B cell (primary cell): Measurements from ENCODE around the gene RAPGEF5. TPM values are rescaled to one million over a fixed set of nuclear protein-coding genes. Genes with fewer than 3 reads are reported as not detected.

Source experiments
- ATAC-seq: fragments of 200-7000 bp; cut with Tn5 transposase; one replicate; pipeline ENCODE4 v1.10.0; 2021; ENCODE audit warnings: low read depth, mild to moderate bottlenecking, moderate number of reproducible peaks, moderate library complexity
- CTCF ChIA-PET: fragments of 350-600 bp; sonication (Branson Sonifier 250); formaldehyde crosslinking; loops from one replicate; lab custom pipeline; 2021; ENCODE audit warnings: antibody characterized with exemption, inconsistent platforms; lab: Charles Lee
- POLR2A ChIA-PET: fragments of 350-600 bp; sonication (Branson Sonifier 250); formaldehyde crosslinking; loops from one replicate; lab custom pipeline; 2021; ENCODE audit warnings: antibody characterized with exemption; lab: Charles Lee
- DNase-seq: peaks from one replicate; pipeline ENCODE4 v3.0.0; 2013
- H2AFZ ChIP-seq: 2 replicates; pipeline ENCODE4 v1.6.1; 2012; ENCODE audit warnings: mild to moderate bottlenecking, low read depth, low read length; ENCODE audit not compliant: insufficient read depth, poor library complexity, severe bottlenecking
- H3K27ac ChIP-seq, 2 donors: 1 replicate in 1 of 2; 2 replicates in 1 of 2; pipeline ENCODE4 v1.5.1; 2012 to 2013; ENCODE audit warnings: low read length in 2 of 2, mild to moderate bottlenecking in 2 of 2, moderate library complexity in 1 of 2
- H3K27me3 ChIP-seq, 4 experiments: fragments of 200-600 bp in 1 of 4; sonication (generic) in 1 of 4; replicated peaks in 1 of 4; 1 replicate in 2 of 4; 2 replicates in 2 of 4; pipeline versions ENCODE4 v1.6.1 to v1.7.0; 2013 to 2016; ENCODE audit warnings: low read length in 3 of 4, mild to moderate bottlenecking in 2 of 4, mixed read lengths in 1 of 4, moderate library complexity in 1 of 4; ENCODE audit not compliant: insufficient read depth in 4 of 4, control insufficient read depth in 3 of 4; ENCODE audit errors: control extremely low read depth in 1 of 4
- H3K36me3 ChIP-seq, 2 experiments: replicated peaks in 1 of 2; 1 replicate in 1 of 2; 2 replicates in 1 of 2; pipeline versions ENCODE4 v1.6.1 to v1.7.1; 2013; ENCODE audit warnings: low read length in 1 of 2; ENCODE audit not compliant: insufficient read depth in 2 of 2, control insufficient read depth in 1 of 2; ENCODE audit errors: control extremely low read depth in 1 of 2, extremely low read depth in 1 of 2
- H3K4me1 ChIP-seq, 2 donors: fragments of 200-600 bp in 1 of 2; sonication (generic) in 1 of 2; 1 replicate in 1 of 2; 2 replicates in 1 of 2; pipeline versions ENCODE4 v1.5.1 to v1.6.1; 2013 to 2017; ENCODE audit warnings: low read length in 2 of 2; ENCODE audit not compliant: control insufficient read depth in 2 of 2, insufficient read depth in 2 of 2
- H3K4me2 ChIP-seq: replicated peaks from 2 replicates; pipeline ENCODE3; 2012; ENCODE audit warnings: mild to moderate bottlenecking, low read depth, low read length; ENCODE audit not compliant: poor library complexity, severe bottlenecking
- H3K4me3 ChIP-seq, 5 experiments: fragments of 200-600 bp in 1 of 5; sonication (generic) in 1 of 5; 1 replicate in 3 of 5; 2 replicates in 2 of 5; pipeline versions ENCODE4 v1.5.1 to v1.7.0; 2011 to 2016; ENCODE audit warnings: low read length in 4 of 5, mild to moderate bottlenecking in 4 of 5, low read depth in 2 of 5, control low read depth in 1 of 5, moderate library complexity in 1 of 5; ENCODE audit not compliant: insufficient read depth in 1 of 5; ENCODE audit errors: control extremely low read depth in 1 of 5, extremely low read depth in 1 of 5
- H3K79me2 ChIP-seq: fragments of 200-600 bp; sonication (generic); one replicate; pipeline ENCODE4 v1.6.0; 2016; ENCODE audit warnings: low read length; ENCODE audit not compliant: control insufficient read depth, insufficient read depth
- H3K9ac ChIP-seq: fragments of 200-600 bp; sonication (generic); 2 replicates; pipeline ENCODE4 v1.6.1; 2017; ENCODE audit warnings: mild to moderate bottlenecking, low read length, moderate library complexity
- H3K9me3 ChIP-seq, 3 donors: one replicate each; pipeline versions ENCODE4 v1.6.1 to v1.7.1; 2013; ENCODE audit warnings: low read length in 2 of 3; ENCODE audit not compliant: control insufficient read depth in 2 of 3, insufficient read depth in 1 of 3; ENCODE audit errors: control extremely low read depth in 1 of 3
- H4K20me1 ChIP-seq: 2 replicates; pipeline ENCODE4 v1.6.0; 2012; ENCODE audit warnings: mild to moderate bottlenecking, low read length; ENCODE audit not compliant: insufficient read depth, control insufficient read depth, poor library complexity, severe bottlenecking
- H3K27ac Mint-ChIP-seq: one replicate; pipeline ENCODE4 v1.8.0; 2021; ENCODE audit warnings: mixed read lengths
- H3K27me3 Mint-ChIP-seq: one replicate; pipeline ENCODE4 v1.8.0; 2021; ENCODE audit warnings: mixed read lengths
- H3K4me1 Mint-ChIP-seq: one replicate; pipeline ENCODE4 v1.8.0; 2021; ENCODE audit warnings: mixed read lengths
- H3K4me3 Mint-ChIP-seq: one replicate; pipeline ENCODE4 v1.8.0; 2021; ENCODE audit warnings: mixed read lengths
- H3K9me3 Mint-ChIP-seq: one replicate; pipeline ENCODE4 v1.8.0; 2022; ENCODE audit warnings: mixed read lengths; ENCODE audit not compliant: insufficient read depth
- EZH2 ChIP-seq: IDR thresholded peaks from 2 replicates; pipeline ENCODE4 v1.6.1; 2012; ENCODE audit warnings: borderline replicate concordance, low read depth, mild to moderate bottlenecking, moderate library complexity, low read length; ENCODE audit not compliant: insufficient read depth, poor library complexity, severe bottlenecking
- WGBS: methylation state at CpG from one replicate; pipeline ENCODE4 v1.1.5; 2013; ENCODE audit warnings: missing lambda C conversion rate; ENCODE audit not compliant: insufficient coverage; 5-methylcytosine and 5-hydroxymethylcytosine counted together
- intact Hi-C: fragments of 100-400 bp; cut with micrococcal nuclease; formaldehyde crosslinking; loops from one replicate; pipeline ENCODE4 v1.10.0; 2022
- polyA plus RNA-seq: library from polyadenylated mRNA; depleted of rRNA; stranded (reverse); fragments of >200 nt; gene quantifications from 2 replicates; pipeline ENCODE4 v1.2.3, GENCODE V29; 2012
- total RNA-seq, 2 donors: library from RNA; stranded (reverse); fragments of 120-200 nt in 1 of 2; gene quantifications; 1 replicate in 1 of 2; 2 replicates in 1 of 2; pipeline versions ENCODE4 v1.2.3 to v1.2.4, GENCODE V29; 2013 to 2022
- TF ChIP-seq, protein P1 (sequence below): fragments of 200-600 bp; IDR thresholded peaks from one replicate; pipeline ENCODE4 v1.8.0; 2022; ENCODE audit warnings: antibody characterized with exemption, mild to moderate bottlenecking

Gene RAPGEF5
- total and polyA plus RNA-seq, 2 donors (not counting 1 experiment from before 2014, with no cell fraction given) = 1.5 to 37.6 TPM

DNA sequence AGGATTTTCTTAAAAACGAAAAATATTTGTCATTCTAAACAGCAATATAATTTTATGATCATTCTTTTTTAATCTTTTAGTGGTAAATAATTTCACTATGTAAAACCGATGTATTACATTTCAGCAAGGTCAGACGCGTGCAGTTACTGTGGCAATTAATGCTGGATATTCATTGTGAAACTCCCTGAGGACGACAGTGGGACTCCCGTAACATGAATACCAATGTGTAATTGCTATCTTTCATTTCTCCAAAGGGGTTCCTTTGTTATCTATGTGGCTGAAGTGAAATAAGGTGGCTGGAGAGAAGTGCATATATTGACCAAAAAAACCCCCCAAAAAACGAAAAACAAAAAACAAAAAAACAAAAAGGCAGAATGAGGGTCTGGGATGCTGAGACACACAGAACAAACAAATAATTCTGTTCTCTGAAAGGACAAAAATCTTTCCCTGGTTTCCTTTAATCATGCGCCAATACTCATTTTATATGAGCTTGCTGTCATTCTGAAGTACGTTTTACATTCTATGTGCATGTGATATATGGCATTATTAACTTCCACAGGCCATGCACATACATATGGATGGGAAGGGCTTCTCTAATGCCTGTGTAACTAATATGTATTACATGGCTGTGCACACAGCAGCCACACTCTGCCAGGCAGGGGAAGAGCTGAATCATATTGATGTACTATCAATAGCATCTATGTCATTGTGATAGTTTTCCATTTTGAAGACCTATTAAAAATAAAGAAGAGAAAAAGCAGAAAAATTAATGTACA, 161.4 kb downstream of the RAPGEF5 start:
- intact Hi-C loops = no loop called here
- no peaks in the 10 kb centered on the region for H3K9me3 Mint-ChIP-seq
- no peak for DNase-seq
- no peaks in the 10 kb centered on the region for H3K4me1 Mint-ChIP-seq
- no peaks in the 10 kb centered on the region for H4K20me1 ChIP-seq
- H3K27ac ChIP-seq = no peak overlapping the region
- no peak overlapping the region for H3K4me3 ChIP-seq
- H3K9me3 ChIP-seq = no peaks in the 10 kb centered on the region
- no peak overlapping the region for H3K27ac Mint-ChIP-seq
- no peaks in the 10 kb centered on the region for H3K27me3 Mint-ChIP-seq
- no peak overlapping the region for H3K4me2 ChIP-seq
- H3K4me3 Mint-ChIP-seq = no peak overlapping the region
- 93% methylated on average over 3 of the region's 9 CpGs for WGBS
- no peak for ATAC-seq
- peaks cover 0 to 2% of the 10 kb centered on the region in 2 experiments for H3K36me3 ChIP-seq
- H3K27me3 ChIP-seq = no peaks in the 10 kb centered on the region
- H3K9ac ChIP-seq = no peak overlapping the region
- no peak for TF ChIP-seq EZH2
- TF ChIP-seq, protein P1, sequence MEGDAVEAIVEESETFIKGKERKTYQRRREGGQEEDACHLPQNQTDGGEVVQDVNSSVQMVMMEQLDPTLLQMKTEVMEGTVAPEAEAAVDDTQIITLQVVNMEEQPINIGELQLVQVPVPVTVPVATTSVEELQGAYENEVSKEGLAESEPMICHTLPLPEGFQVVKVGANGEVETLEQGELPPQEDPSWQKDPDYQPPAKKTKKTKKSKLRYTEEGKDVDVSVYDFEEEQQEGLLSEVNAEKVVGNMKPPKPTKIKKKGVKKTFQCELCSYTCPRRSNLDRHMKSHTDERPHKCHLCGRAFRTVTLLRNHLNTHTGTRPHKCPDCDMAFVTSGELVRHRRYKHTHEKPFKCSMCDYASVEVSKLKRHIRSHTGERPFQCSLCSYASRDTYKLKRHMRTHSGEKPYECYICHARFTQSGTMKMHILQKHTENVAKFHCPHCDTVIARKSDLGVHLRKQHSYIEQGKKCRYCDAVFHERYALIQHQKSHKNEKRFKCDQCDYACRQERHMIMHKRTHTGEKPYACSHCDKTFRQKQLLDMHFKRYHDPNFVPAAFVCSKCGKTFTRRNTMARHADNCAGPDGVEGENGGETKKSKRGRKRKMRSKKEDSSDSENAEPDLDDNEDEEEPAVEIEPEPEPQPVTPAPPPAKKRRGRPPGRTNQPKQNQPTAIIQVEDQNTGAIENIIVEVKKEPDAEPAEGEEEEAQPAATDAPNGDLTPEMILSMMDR = no peak
- CTCF ChIA-PET = no interaction called here
- H3K4me1 ChIP-seq = no peaks in the 10 kb centered on the region
- H2AFZ ChIP-seq = no peak overlapping the region
- POLR2A ChIA-PET = no interaction called here
- no peaks in the 10 kb centered on the region for H3K79me2 ChIP-seq

DNA sequence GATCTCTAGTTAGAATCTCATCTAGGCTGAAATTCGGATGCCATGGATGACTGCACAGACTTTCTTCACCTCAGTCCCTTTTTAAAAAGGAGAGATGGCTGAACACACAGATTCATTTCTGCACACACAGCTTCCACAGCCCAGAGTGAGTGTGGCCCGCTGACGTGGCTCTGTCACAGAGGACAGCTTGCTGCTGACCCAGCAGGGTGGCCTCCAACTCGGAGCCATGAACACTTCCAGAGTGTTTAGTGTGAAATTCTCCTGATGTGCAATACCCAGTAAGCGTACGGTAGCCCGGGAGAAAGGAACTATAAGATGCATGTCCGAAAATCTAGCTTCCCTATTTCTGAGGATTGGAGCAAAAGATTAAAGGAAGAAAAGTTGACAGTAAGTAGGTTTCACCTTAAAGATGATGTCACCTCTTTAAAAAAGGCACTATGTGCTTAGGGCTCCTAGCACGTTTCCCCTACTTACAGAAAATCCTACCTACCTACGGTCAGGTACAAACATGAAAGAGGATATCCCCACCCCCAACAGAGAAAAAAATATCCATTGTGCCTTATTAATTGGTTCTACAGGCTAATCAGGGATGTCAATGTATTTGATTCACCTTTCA, 162.2 kb downstream of the RAPGEF5 start:
- ChIA-PET POLR2A (no interaction called here), CTCF (no interaction called here)
- Histone ChIP-seq H3K9ac (no peak overlapping the region), H3K36me3 (peaks cover 0 to 2% of the 10 kb centered on the region in 2 experiments), H3K4me2 (no peak overlapping the region), H3K79me2 (no peaks in the 10 kb centered on the region), H3K4me1 (no peaks in the 10 kb centered on the region), H3K27me3 (no peaks in the 10 kb centered on the region), H3K4me3 (no peak overlapping the region), H2AFZ (no peak overlapping the region), H4K20me1 (no peaks in the 10 kb centered on the region), H3K27ac (no peak overlapping the region), H3K9me3 (no peaks in the 10 kb centered on the region)
- WGBS = 100% methylated on average over 4 of the region's 10 CpGs
- Mint-ChIP-seq H3K4me1 (no peaks in the 10 kb centered on the region), H3K9me3 (no peaks in the 10 kb centered on the region), H3K27me3 (no peaks in the 10 kb centered on the region), H3K4me3 (no peak overlapping the region), H3K27ac (no peak overlapping the region)
- DNase-seq (no peak), ATAC-seq (no peak)
- TF ChIP-seq EZH2 = no peak
- TF ChIP-seq, protein P1 = no peak
- intact Hi-C loops = no loop called here
